ENCODE results near the gene SLC23A2. TPM values are rescaled to one million over a fixed set of nuclear protein-coding genes. Genes with fewer than 3 reads are reported as not detected.
"Not testable (repeated sequence)": the region's sequence is repeated elsewhere in the genome, so short reads cannot be mapped to it uniquely, and the experiment has no call there.

The SLC23A2 gene
- total RNA-seq, 6 experiments from 2014 or later, result 23.4 to 41.1 (median 30.5) TPM

DNA sequence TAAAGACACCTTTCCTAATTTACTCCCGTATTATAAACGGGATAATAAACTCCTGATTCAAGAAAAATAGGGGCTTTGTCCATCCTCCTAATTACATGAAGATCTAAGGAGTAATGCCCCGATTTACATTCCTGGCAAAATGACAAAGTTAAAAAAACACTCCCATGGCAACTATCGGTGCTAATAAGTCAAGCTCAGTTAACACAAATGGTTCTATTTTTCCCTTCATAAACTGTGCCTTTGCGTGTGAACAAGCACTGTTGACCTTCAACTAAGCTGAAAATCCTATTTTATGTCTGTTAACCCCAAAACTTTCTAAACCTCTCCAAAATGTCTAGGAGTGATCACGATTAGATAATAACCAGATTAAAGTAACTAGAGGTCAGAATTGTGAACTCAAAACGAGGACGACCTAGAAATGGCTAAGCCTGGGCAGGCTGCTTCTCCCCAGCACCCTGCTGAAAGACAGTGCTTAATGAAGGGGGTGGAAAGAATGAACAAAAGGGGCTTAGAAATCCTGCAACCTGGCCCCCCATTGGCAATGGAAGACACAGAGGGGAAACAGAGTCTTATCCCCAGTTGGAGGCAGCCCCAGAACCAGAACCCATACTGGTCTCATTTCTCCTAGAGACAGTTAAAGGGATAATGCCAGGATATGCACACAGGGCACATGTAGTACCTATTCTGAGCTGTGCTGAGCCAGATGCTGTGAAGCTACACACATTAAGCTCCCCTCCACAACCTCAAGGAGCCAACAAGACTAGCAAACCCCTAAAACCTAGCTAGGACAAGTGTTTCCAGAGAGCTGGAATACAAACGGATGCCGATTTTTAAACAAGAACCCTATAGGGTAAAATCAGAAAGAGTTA is 23.0 kb downstream of the SLC23A2 start:
- Histone ChIP-seq H3K36me3 (no peaks in the 10 kb centered on the region), H3K9me3 (no peaks in the 10 kb centered on the region), H3K27ac (peak overlapping the region in 2 of 3 donors; percentile 34 to 56), H3K27me3 (no peaks in the 10 kb centered on the region), H3K4me1 (peaks cover 3 to 19% (median 11%) of the 10 kb centered on the region in 4 donors), H3K4me3 (no peak overlapping the region)
- no peak for TF ChIP-seq CTCF (IDR thresholded peaks at IDR 0.05)
- no peak for TF ChIP-seq POLR2A (IDR thresholded peaks at IDR 0.05)
- peak; percentile 29 to 74 (median 57) for ATAC-seq
- WGBS (ENCODE audit: insufficient coverage, low coverage, low lambda C conversion rate, missing lambda C conversion rate), result 38% methylated on average over 10 of the region's 10 CpGs
- intact Hi-C loops (cut with DNase I), result no loop called here
- peak in 1 of 3 donors; percentile 41 for DNase-seq

DNA sequence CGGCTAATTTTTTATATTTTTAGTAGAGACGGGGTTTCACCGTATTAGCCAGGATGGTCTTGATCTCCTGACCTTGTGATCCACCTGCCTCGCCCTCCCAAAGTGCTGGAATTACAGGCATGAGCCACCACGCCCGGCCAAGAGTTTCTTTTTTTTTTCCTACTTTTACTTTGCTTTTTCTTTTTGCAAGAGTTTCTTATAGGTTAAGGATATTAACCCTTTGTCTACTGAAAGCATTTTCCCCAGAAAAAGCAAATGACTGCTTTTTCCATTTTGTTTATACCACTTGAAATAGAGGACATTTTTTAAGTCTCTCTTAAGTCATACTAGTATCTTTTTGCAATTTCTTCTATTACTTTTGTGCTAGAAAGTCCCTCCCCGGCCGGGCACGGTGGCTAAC is 25.3 kb downstream of the SLC23A2 start:
- WGBS (ENCODE audit: insufficient coverage, low coverage, low lambda C conversion rate, missing lambda C conversion rate), result 85% methylated on average over 7 of the region's 9 CpGs

DNA sequence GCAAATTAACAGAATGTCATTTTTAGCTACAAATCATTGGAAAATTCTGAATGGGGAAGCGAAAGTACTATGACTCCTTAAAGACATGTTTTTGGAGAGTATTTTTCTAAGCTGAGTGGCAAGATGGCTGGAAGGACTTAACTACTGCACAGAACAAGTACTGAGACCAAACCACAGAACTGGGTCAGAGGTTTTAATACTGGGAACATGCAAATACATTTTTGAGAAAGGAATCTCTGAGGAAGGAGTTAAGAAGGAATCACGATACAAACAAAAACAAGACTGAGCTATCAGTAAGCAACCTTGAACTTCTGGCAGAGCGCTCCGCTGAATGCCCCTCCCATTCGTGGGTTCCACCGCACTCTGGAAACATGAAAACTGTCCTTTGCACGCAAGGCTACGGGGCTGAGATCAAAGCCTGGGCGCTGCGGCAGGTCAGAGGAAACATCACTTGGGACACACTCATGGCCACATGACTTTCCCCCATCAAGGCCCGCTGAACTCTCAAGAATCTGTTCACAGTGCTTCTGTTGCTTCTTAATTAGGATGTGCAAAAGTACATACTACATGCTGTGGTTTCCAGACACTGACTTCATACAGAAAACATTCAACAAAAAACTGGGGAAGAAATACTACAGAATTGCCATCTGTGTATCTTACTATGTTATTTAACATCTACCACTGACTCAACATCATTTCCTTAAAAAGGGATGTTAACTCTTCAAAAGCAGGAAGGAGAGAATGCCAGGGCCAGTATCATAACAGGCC is 27.8 kb downstream of the SLC23A2 start:
- Histone ChIP-seq H3K4me3 (peak overlapping the region in 2 of 3 donors; percentile 2 to 25), H3K9me3 (no peaks in the 10 kb centered on the region), H3K27ac (peak overlapping the region; percentile 71 to 96 (median 75)), H3K27me3 (no peaks in the 10 kb centered on the region), H3K4me1 (peaks cover 3 to 34% (median 14%) of the 10 kb centered on the region in 4 donors), H3K36me3 (peaks cover 0 to 4% (median 2%) of the 10 kb centered on the region in 4 donors)
- 2% methylated on average over 10 of the region's 11 CpGs for WGBS (ENCODE audit: insufficient coverage, low coverage, low lambda C conversion rate, missing lambda C conversion rate)
- intact Hi-C loops (cut with DNase I), result no loop called here
- peak; percentile 74 to 92 (median 91) for DNase-seq
- peak; percentile 85 to 92 (median 88) for ATAC-seq
- TF ChIP-seq CTCF (IDR thresholded peaks at IDR 0.05) (no peak), POLR2A (IDR thresholded peaks at IDR 0.05) (peak; percentile 43)

More for the DNA sequence above, 25.3 kb downstream of the SLC23A2 start:
- H3K36me3 ChIP-seq; H3K4me3 ChIP-seq; H3K27me3 ChIP-seq; ATAC-seq; intact Hi-C loops (cut with DNase I); H3K9me3 ChIP-seq: not testable (repeated sequence)
- peak in 1 of 3 donors; percentile 28 for DNase-seq
- Histone ChIP-seq H3K4me1 (peaks cover 3 to 28% (median 14%) of the 10 kb centered on the region in 4 donors), H3K27ac (peak overlapping the region in 1 of 3 donors; percentile 96)

- DNase-seq (no peak), ATAC-seq (peak in 1 of 4 donors; percentile 11)
- Histone ChIP-seq H3K9me3 (no peaks in the 10 kb centered on the region), H3K27ac (peak overlapping the region; percentile 71 to 96 (median 75)), H3K4me1 (peaks cover 3 to 37% (median 16%) of the 10 kb centered on the region in 4 donors), H3K4me3 (no peak overlapping the region), H3K27me3 (no peaks in the 10 kb centered on the region), H3K36me3 (peaks cover 0 to 4% (median 2%) of the 10 kb centered on the region in 4 donors)
- no peak for TF ChIP-seq CTCF (IDR thresholded peaks at IDR 0.05)
- no peak for TF ChIP-seq POLR2A (IDR thresholded peaks at IDR 0.05)
- intact Hi-C loops (cut with DNase I), result no loop called here
- WGBS (ENCODE audit: insufficient coverage, low coverage, low lambda C conversion rate, missing lambda C conversion rate), result 52% methylated on average over 11 of the region's 12 CpGs
Measured at GRCh38 chr20:4972506-4973251, 28.6 kb downstream of the SLC23A2 start.
